Stimulated activated CD8-positive, alpha-beta memory T cell treated with anti-CD3 and anti-CD28 coated beads, Interleukin-4, amount 100 ng/mL, for 48 hours (primary cell): ENCODE data around the gene PMPCA.

ENCODE experiments used
- DNase-seq: peaks from one replicate; pipeline ENCODE4 v3.0.0-alpha.2; 2020

Gene PMPCA, protein sequence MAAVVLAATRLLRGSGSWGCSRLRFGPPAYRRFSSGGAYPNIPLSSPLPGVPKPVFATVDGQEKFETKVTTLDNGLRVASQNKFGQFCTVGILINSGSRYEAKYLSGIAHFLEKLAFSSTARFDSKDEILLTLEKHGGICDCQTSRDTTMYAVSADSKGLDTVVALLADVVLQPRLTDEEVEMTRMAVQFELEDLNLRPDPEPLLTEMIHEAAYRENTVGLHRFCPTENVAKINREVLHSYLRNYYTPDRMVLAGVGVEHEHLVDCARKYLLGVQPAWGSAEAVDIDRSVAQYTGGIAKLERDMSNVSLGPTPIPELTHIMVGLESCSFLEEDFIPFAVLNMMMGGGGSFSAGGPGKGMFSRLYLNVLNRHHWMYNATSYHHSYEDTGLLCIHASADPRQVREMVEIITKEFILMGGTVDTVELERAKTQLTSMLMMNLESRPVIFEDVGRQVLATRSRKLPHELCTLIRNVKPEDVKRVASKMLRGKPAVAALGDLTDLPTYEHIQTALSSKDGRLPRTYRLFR

DNA sequence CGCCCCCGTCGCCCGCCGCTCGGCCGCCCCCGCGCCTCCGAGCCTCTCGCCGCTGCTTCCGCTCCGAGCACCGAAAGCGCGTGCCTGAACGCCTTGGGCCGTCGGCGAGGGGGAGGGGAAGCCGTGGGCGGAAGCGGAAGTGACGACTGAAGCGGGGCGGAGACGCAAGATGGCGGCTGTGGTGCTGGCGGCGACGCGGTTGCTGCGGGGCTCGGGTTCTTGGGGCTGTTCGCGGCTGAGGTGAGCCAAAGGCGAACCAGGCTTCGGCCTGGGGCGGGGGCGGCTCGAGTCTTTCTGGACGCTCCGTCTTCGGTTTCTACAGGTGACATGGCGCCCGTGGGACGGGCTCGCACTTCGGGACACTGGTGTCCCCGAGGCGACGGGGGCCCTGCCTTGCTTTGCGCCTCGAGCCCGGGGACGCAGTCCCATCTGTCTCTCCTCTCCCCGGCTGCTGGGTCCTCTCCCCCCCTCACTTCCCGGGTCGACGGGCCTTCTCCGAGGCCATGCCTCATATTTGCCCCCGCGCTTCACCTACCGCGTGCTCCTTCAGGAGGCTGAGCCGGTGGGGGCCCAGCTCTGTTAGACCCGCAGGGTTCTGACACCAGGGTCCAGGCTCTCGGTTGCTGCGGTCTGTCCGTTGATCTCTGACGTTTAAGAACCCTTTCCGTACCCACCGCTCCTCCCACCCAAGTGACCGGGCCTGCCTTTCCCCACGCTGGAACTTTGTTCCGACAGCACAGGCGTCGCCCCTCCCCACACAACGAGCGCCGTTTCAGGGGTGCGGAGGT lies at the start of gene PMPCA, which contains the start of gene ENTR1:
PMPCA (plus strand) TSS at position 159 of the 788 bp plus-strand sequence; CDS start at position 170, 11 bp downstream.
ENTR1 (minus strand) TSS at position 115 of the 788 bp plus-strand sequence. CDS start 217 bp downstream, outside the sequence.
- DNase-seq = peak; percentile 99

DNA sequence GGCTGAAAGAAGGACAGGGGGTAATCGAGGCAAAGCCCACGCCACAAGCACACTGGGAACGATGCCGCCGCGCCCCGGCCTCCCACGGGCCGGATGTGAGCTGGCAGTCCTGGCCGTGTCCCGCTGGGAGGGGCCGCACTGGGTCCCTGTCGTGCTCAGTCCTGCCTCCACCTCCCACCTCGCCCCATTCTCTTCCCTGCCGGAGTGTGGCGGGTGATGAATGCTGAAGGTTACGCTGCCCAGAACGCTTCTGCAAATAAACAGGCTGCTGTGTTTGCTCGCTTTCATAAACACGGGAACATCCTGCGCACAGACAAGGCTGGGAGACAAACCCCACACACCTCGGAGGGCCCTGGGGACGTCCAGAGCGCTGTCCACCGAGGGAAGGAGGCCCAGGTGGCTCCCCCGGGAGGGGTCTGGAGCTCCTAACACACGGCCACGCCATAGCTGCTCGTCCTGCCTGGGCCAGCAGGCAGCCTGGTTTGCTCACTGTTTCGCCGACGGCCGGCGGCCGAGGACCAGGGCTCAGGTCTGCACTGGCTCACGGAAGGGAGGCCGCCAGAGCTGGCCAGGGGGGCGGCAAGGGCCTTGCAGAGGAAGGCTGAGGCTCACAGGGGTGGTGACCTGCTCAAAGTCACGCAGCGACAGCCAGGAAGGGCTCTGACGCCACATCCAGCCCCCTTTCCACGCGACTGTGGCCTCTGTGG lies 49.3 kb upstream of the PMPCA start:
- no peak for DNase-seq

DNA sequence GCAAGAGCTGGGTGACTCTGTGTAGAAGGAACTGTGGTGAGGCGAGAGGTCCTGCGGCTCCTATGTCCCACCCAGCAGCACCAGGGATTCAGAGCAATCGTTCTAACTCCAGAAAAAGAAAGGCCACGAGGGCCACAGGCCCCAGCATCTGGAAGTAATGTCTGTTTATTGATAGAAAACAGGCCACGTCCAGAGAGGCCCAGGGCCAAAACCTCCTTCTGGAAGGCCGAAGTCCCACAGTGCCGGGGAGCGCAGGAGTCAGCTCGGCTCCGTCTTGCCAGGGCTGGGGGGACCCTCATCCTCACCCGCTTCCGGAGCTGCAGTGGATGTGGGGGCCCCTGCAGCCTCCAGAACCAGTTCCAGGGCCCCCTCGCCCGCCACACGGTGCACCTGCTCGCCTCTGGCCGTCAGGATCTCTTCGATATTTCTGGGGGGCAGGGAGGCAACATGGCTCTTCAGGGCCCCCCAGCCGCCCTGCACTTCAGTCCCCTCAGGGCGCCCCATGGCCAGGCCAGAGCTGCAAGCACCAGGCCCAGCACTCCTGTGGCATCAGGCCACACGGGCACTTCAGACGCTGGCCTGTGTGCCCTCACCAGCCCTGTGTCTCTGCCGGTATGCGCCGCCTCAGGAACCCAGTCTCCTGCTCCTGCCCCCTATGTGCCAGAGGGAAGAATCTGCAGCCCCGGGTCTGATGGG lies 48.6 kb upstream of the PMPCA start:
- no peak for DNase-seq

DNA sequence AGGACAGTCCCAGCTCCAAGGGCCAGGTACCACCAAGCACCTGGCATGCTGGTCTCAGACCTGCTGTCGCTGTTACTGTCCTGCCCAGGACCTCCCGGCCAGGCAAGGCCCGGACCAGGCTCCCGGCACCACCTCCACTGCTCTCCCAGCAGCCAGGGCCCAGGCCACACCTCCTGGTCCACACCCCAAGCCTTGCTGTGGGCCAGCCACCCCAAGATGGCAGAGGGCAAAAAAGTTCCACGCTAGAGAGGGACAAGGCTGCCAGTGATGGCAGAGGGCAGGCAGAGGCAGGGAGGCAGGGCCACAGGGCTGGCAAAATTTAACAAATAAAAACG lies 48.0 kb upstream of the PMPCA start:
- DNase-seq = no peak

DNA sequence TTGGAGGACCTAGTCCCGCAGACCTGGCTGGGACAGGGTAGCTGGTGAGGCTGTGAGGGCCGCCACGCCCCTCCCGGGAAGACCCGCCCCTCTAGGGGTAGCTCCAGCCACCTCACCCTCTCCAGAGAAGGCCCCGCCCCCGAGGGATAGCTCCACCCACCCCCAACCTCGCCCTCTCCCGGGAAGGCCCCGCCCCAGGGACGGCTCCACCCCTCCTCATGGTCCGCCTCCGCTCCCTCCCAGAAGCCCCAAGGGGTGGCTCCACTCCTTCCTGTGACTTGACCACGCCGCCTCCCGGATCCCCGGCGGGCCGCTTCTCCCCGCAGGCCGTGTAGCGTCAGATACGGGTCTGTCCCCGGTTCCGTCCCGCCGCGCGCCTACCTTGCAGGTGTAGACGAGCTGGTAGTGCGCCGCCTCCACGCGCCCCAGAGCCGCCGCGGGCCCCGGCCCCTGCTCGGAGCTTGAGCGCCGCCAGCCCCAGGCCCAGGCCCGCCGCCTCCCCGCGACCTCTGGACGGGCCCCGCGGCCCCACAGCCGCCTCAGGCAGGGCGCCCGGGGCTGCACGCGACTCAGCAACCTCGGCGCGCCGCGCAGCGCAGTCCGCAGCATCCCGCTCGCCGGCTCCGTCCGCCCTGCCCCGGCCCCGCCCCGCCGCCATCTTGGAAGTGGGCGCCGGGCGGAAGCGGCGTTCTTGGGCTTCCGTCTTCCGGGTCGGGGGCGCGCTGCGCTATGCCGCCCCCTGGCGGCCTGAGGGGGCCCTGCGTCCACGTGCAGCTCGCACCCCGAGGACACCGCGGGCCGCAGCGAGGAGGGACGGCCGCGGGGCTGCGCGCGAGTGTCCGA lies 47.1 kb upstream of the PMPCA start, which contains the start of gene DNLZ:
DNLZ (minus strand) TSS at position 639 of the 843 bp plus-strand sequence; CDS start at position 609, 30 bp downstream.
- DNase-seq = peak; percentile 98

DNA sequence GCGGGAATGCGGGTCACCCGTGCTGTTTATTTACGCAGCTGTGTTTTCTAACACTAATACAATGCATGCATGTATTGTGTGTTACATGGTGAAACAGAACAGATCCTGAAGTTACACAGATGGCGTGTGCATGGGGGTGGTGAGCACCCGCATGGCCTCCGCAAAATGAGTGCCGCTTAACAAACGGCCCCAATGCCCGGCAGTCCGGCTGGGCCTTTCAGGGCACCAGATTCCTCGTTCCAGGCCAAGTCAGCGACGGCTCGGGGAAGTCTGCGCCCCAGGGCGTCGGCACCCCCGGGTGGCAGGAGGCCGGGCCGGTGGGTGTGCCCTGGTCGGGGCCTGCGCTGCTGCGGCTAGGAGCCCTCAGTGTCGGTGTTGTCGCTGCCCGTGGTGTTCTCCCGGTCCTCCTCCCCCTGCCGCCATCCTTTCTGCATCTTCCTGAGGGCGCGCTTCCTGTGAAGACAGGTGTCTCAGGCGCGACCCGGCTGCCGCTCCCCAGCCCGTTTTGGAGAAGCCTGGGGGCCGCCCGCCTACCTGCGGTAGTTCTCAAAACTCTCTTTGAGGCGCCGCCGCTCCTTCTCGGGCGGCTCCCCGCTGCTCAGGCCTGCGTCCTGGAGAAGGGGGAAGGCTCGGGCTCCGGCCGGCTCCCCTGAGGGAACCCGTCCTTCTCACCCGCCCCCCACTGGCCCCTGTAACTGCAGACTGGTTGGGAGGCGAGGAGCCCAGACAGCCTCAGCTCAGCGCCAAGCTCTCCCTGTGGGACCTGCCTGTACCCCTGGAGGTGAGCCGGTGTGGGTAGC lies 46.3 kb upstream of the PMPCA start:
- DNase-seq = no peak

DNA sequence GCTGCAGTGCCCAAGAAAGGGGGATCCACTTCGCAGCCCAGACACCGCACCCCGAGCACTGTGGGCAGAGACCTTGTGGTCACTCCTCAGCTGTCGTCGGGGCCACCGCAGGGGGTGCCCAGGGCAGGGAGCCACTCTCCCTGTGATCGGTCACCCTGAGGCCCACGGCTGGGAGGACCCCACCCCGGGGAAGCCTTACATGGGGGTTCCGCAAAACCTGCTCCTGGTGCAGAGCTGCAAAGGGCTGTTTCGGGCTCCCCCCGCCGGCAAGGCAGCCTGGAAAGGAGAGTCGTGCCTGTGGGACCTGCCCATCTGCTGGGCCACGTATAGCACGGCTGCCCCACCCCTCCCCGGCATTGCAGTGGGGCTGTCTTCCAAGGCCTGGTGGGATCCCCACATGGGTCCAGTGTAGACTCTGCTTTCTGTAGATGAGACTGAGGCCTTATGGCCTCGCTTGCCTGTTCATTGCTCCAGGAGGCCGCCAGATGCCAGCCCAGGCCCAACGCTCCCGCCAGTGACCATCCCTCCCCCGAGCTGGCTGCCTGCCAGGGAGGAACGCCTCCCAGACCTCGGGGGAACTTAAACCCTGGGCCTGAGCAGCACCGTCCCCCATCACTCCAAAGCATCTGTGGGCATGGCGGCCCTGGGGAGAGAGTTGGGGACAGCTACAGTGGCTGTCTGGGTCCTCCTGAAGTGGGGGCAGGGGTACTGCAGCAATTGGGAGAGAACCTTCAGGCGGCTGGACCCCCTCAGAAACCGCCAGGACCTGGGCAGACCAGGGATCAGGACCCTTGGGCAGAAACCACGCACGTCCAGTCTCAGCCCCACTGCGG lies 45.3 kb upstream of the PMPCA start:
- DNase-seq = no peak

DNA sequence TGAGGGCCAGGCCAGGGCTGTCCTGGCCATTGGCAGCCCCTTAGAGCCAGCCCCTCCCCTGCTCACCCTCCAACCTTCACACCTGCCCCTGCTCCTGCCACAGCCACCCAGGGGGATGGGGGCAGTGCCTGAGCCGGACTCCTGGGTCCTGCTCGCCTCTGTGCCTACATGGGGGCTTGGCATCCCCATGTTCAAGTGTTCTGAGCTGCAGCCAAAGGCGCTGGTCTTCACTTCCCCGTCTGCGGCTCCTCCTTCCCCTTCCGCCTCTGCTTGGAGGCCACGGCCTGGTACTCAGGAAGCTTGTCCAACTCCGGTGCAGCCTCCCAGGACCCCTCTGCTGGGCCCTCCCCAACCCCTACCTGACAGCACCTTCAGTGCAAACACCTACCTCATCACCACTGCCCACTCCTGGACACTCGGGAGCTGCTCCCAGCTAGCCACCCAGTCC lies 44.7 kb upstream of the PMPCA start:
- DNase-seq = no peak

DNA sequence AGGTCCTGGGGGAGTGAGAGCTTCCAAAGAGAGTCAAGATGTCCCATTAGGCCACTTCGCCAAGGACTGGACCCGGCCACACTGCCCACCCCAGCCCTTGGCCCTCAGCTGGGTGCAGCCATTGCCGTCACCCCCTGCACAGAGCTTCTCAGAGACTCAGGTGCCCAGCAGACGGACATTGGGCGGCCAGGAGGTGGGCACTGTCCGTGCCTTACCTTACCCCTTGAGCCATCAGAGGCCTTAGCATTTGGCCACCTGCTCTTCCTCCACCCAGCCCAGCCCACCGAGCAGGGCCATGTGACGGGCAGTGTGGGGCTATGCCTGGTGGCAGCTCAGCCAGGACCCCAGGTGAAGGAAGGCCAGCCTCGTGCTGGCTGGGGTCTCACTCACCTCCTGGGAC lies 43.6 kb upstream of the PMPCA start:
- DNase-seq = no peak

DNA sequence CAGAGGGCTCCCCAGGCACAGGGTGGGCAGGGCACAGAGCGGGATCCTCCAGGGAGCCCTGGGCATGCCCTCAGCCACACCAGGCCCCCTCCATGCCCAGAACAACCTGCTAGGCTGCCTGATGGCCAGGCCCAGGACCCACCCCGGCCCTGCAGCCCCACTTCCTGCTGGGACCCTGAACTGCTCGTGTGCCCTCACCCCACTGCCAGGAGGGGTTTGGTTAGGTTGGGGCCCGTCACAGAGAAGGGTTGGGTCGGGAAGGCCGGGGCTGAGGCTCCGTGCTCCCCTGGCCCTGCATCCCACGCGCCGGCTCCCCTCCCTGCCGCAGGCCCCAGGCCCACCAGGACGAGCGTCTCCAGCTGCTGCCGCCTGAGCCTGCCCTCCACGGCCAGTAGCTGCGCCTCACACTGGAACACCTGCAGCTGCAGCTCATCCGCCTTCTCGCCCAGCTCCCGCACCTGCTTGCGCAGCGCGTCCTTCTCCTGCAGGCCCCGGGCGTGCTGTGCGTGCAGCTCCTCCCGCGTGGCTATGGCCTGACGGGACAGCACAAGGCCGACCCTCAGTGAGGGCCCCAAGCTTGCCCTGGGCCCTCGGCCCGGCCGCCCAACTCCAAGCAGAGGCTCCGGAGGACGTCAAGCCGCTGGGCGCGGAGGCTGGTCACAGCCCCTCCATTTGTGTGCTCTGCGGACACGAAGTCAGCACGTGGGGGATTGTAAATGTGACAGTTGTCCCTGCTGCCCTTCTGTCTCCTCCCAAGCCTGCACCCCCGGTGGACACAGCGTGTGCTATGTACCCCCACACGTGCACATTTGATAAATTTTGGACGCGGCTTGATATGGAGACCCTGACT lies 42.9 kb upstream of the PMPCA start:
- DNase-seq = no peak

DNA sequence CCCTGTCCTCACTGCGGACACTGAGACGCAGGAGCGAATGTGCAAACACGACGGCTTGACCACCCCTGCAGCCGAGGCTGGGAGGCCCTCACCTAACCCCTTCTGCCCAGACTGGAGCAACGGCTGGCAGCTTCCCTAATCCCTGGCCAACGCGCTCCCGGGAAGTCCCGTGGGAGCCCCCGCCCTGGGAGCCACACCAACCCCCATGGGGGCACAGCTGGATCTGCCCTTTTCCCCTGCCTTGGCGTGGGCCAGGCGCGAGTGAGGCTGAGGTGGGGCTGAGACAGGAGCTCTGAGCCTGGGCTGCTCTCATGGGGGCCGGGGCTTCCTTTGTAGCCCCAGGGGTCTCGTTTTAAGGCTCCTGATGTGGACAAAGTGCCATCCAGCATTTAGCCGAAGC lies 42.3 kb upstream of the PMPCA start:
- DNase-seq = no peak

DNA sequence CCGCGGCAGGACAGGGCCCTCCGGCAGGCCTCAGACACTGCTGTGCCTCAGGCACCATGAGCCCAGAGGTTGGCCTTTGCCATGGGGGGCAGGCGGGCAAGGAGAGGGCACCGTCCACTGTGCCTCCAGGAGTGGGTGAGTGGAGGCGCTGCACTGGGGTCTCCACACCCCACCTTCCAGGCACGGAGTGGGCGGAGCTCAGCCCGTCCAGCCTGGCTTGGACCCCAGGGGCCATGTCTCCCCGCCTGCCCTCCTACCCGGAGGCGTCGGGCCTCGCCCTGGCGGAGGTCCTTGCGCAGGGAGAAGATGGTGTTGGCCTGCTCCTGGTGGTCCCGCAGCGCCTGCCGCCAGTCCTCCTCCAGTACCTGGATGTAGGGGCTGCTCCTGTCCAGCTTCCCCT lies 40.4 kb upstream of the PMPCA start:
- DNase-seq = no peak

DNA sequence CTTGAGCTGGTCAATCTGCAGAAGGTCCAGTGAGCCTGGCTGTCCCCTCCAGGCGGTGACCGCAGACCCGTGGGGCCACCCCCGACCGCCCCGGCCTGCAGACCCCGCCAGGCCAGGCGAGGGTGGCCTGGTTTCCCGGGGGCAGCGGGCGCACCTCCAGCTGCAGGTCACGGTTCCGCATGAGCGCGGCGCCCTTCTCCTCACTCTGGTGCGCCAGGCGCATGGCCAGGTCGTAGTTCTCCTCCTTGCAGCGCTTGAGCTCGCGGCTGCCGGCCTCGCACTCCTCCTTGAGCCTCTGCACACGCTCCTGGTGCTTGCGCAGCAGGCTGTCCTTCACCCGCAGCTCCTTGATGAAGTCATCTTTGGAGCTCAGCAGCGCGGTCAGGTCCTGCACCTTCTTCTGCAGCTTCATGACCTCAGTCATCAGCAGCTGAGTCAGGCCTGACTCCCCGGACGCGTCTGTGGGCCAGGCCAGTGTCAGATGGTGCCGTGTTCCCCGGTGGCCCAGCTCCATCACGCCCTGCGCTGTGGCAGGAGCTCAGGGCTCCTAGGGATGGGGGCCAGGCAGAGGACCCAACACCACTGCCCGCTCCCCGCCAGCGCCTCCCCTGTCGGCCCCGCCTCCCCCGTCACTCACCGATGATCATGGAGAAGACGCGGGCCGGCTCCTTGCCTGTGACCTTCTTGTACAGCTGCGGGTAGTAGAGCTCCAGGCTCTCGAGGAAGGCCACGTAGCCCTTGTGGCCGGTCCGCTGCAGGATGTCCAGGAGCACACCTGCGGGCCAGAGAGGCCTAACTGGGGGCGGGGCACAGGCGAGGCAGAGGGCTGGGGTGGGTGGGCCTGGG lies 39.5 kb upstream of the PMPCA start:
- DNase-seq = no peak

DNA sequence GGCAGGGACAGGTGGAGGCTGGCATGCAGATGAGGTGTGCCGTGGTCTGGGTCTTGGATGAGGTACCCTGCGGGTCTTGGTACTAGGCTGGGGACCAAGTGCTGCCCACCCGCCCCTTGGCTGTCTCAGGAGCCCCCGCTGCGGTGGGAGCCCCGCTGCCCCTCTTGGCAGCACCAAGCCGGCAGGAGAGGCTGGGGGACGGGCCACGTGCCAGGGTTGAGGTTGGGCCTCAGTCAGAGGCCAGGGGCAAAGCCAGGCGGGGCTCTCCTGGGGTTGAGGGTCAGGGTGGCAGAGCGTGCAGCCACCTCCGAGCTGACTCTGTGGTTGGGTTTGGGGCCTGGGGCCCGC lies 39.0 kb upstream of the PMPCA start:
- no peak for DNase-seq

DNA sequence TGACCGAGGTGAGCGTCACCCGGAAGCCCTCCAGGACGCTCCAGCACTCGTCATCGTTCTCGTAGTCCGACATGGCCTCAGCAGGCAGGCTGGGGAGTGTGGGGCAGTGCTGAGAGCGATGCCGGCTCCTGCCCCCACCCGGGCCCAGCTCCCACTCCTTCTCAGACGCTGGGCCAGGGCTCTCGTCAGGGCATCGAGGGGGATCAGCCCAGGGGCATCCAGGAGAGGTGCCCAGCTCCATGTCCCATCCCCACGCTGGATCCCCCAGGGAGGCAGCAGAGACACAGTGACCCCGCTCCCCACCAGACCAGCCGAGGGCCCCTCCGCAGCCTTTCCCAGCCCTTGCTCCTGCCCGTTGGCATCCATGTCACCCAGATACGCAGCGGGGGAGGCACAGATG lies 38.5 kb upstream of the PMPCA start:
- no peak for DNase-seq

DNA sequence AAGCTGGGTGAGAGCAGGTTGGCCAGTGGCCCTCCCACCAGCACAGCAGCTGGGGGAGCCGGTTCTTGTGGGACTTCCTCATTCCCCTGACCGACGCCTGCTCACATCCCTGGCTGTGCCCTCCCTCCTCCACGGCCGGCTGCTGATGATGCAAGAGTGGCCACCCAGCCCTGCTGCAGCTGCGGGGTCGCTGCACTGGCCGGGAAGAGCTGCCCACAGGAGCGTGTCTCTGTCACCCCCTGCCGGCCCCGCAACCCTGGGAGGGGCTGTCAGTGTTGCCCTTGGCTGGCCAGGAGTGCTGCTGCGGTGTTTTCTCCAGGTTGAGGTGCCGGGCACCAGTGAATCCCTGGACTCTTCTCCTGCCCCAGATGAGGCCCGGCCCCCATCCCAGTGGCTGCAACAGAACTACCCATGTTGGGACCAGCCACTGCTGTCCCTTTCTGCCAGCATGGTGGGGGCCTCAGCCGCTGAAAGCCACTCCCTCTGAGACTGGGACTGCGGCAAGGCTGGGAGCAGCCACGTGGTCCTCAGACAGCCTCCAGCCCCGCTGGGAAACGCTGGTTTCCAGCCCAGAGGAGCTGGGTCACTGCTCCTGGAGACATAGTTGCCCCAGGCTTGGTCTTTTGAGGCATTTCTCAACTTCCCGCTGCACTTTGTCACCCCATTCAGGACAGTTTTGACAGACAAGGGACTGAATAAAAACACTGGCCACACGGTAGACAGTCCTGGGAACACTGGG lies 37.7 kb upstream of the PMPCA start:
- DNase-seq = peak; percentile 42
